NCI-H128 (cell line): ENCODE data around the gene MSL1.

Source experiments
- DNase-seq: peaks from one replicate; lab custom pipeline; 2025; ENCODE audit not compliant: unreplicated experiment; lab: John Stamatoyannopoulos, UW

The MSL1 gene

DNA sequence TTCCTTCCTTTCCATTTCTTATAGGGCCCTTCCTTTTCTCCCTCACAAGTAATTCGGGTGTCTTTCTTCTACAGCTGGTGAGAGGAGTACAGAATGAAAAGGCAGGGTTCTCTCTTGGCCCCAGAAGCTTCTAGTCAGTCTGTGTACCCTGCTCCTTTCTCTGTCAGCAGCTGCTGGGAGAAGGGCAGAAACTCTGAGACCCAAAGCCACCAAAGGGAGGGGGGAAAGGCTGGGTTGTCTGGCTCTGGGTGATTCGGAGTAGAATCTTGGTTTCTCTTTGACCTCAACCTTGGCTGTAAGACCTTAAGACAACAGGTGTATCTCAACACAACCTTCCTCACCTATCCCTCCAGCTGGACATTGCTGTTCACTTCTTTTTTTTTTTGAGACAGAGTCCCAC lies 18.1 kb upstream of the MSL1 start:
- DNase-seq: no peak

DNA sequence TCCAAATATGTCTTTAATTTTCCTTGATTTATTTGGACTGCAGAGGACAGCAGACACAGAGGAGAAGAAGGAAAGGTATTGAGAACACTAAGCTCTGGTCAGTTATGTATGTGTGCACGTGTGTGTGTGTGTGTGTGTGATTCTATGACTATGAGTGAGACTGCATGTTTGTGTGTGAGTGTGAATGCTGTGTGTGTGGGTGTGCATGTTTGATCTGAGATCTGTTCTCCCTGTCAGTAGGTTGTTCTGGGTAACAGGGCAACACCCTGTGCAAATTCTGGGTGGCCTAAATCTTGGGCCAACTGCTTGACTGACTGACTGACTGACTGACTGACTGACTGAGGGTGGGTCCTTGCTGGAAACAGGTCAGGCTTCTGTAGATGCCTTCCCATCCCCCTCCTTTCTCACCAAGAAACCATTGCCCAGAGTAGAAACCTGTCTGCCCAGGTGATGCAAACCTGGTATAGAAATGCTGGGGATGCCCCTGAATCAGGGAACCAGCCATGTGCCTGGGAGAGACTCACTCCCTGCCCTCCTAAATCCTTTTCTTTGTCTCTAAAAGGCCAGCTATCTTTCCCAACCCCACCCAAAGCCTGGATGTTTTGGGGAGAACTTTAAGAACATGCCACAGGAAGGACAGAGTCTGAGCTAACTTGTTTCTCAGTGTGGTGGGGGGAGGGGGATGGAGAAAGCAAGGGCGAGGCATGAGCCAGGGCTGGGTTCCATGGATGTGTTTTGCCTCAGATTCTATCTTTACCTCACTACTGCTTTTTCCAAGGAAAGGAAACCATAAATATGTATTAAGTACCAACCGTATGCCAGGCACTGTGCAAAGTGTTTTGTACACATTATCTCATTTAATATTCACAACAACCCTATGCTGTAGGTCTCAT lies 16.9 kb upstream of the MSL1 start:
- no peak for DNase-seq

DNA sequence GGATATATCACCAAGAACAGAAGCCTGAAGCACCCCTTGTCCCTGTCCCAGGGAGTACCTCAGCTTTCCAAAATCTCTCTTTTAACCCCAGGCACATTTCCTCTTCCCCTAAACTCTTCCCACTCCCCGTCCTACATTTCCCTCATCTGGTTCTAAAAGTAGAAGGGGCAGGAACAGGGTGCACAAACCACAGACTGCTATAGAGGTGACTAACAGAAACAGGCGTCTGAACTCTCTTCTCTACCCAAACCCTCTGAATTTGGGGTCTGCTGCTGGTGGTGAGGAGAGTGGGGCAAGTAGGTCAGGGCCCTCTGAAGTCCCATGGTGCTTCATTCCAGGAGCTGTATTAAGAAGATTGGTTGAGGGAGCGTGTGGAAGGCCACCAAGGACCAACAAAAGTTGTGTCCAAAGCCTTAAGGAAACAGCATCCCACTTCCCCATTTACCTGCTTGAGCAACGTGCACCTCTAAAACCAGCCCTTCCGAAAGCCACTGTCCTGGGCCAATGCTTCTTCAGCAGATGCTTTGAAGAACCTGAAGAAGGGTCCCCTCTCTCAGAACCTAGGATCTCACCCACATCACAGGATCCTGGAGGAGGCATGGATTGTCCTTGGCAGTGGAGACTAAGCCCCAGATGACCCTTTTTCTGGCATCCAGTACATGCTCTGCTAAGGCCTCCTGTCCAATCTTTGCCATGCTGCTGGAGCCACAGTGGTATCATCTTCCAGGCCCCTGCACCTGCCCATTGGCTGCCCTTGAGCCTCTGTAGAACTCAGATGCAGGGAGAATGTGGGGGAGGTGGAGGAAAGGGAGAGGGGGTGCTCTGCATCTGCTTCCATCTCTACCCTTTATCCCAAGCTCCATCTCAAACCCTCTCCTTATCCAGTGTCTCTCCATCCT lies 15.7 kb upstream of the MSL1 start:
- no peak for DNase-seq

DNA sequence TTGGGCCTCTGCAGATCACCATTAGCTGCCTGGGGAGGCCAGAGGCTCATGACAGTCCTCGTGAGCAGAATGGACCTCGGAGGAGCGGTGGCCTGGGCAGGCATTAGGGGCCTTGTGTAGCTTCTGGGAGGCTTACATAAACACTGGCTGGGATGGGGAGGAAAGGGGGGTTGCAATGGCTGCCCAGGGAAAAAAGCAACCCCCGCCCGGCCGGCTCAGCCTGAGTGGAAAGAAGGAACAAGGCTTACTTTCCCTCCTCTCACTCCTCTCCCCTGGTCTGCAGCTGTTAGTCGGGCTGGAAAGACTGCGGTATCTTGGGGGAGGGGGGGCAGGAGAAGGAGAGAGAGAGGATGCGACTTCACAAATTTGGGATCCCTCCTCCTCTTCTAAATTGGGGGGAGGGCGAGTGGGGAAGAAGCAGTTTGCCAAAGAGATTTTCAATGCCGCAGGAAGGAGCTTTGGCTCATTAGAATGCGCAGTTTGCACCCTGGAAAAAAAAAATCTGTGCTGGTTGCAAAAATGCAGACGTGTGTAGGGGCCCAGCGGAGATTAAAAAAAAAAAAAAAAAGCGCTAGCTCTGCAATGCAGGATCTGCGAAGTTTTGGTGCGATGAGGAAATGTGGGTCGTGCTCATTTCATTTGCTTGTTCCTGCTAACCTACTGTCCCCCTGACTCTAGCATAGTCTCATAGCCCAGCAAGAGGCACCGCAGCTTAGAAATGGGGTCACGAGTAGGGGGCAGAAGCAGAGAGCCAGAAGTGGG lies 14.8 kb upstream of the MSL1 start:
- no peak for DNase-seq

DNA sequence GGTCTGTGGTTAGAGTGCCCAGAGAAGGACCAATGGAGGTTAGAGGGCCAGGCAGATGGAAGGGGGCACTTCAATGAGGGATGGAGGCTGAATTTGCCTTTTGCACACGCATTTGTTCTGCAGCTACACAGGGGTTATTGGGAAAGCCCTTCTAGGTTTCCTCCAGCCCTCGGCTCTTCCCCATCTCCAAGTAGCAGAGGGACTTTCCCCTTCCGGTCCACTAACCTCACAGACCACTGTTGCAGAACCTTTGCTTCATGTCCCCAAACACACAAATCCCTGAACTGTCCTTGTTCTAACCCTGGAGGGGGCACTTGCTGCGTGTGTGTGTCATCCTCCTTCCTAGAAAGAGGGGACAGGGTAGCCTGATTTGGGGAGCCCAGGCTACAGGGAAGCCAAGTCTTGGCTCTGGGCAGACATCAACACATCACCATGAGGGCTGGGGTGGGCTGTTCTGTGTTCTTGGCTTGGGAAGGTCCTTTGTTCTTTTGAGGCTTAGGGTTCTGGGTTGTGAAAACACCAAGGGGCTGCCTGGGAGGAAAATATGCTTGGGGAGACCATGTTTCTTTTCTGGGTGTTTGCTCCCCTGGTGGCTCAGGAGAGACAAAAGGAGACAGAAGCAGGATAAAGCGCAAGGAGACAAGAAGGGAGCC lies 14.1 kb upstream of the MSL1 start:
- DNase-seq: no peak

DNA sequence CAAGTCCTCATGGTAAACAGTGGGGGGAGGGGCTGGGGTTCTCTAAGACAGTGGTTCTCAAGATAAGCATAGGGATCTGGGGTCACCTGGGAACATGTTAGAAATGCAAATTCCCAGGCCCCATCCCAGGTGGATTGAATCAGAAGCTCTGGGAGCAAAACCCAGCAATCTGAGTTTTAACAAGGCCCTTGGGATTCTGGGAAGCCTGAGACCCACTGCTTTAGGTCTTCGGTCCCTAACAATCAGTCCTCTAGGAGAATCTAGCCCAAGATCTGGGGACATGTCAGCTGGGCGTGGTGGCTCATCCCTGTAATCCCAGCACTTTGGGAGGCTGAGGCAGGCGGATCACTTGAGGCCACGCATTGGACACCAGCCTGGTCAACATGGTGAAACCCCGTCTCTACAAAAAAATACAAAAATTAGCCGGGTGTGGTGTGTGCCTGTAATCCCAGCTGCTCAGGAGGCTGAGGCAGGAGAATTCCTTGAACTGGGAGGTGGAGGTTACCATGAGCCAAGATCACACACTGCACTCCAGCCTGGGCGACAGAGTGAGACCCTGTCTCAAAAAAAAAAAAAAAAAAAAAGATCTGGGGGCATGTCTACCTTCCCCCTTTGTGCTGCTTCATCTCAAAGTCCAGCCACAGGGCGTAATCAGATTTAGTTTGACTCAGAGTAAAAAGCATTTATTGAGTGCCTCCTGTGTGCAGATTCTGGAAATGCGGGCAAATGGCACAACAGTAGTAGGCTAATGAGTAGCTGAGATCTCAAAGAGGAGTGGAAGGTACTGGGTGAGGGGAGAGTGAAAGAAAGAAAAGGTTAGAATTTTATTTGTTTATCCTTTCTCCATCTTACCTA lies 12.6 kb upstream of the MSL1 start:
- no peak for DNase-seq

DNA sequence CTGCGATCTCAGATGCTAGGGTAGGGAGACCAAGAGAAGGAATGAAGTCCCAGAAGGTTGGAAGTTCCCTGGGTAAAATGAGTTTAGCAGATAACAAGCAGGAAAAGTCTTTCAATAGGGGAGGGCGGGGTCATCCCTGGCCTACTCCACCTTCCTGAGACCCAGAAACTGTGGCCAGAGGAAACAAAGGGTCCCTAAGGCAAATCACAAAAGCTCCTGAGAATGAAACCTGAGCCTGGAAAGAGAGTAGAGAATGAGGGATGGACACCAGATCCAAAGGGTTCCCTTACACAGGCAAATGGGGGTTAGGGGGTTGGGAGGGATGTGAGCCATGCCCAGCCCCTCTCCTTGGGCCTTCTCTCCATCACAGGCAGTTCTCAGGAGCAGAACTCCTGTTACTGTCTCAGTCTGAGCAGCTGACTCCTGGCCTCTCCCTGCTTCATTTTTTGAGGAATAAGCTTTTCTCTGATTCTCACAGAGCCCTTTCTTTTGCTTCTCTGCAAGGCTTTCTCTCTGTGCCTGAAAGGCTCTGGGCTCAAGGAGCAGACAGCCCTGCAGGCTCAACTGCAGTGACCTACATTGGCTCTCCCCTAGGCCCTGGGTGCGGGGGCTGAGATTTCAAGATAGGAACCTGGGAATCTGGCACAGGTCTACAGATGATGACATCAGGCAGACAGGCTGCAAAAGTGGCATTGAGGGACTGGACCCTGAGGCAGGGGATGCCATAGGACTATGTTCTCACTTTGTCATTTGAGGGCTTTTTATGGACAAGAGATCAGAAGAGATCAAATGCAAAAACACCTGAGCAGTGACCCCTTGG lies 11.5 kb upstream of the MSL1 start:
- DNase-seq: no peak

DNA sequence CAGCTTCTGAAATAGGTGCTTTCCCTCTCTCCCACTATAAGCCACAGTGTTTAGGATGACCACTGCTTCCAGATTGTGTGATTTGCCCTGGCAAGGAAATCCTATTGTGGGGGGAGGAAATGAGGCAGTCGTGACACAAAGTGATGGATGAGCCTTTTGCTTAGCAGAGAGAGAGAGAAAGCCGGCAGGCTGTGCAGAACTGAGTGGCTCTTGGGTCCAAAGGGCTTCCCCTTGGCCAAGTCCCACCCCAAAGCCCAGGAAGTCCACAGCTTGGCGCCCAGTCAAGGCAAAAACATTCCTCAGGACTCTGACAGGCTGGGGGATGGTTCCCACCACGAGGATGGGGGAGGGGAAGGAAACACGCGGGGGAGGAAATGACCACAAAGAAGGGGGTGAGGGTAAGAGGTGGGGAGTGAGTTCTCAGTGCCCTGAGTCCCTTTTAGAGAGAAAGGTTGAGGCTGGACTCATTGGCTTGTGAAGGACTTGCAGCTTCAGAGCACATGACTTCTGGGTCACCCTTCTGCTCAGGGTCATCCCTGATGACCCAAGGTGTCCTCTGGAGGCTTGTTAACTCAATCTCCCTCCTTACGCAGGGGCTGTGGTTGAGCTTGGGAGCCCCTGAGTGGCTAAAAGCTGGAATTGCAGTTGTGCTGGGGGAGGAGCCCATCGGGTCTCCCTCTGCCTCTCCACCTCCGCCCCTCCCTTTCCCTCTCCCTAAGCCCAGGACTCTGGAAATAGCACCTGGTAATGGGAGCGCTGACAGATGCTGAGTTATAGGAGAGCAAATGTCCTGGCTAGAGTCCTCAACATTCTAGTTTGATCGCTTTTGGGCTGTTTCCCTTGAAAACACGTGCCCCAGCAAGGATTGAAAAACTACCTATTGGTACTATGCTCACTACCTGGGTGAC lies 10.3 kb upstream of the MSL1 start:
- peak; percentile 69 for DNase-seq

DNA sequence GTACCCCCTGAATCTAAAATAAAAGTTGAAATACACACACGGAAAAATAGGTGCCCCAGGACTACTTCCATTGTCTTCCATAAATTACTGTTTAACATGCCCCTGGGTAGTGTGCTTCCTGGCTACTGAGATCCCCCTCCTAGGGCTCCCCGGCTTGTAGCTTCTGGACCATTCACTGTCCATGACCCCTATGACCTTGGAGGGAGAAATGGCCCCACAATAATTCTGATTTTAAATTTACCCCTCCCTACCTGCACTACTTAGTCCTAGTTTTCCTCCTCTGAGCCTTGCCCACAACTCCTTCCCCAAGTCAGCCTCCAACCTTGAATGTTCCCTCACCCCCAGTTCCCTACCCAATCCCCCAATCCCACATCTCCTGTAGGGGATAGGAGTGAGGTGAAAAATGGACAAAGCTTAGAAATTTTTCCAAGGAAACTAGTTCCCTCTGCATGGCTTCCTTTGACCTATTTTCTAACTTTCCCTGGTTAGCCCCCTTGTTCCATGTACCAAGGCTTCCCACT lies 9.5 kb upstream of the MSL1 start:
- DNase-seq: no peak

DNA sequence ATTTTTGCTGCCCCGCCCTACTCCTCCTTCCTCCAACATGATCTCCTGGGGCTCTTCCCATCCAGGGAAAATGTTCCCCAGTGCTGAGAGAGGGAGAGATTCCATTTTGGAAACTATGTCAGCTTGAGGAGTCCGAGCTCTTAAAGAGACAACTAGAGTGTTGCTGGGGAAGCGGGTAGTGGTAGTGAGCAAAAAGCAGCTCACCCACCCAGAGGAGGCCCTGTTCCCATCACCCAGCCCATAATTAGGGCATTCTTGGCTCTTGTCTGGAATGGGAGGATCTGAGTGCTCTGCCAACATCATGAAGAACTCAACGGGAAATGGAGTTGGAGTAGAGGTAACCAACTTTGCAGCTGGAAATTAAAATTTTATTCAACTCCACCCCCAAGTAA lies 9.1 kb upstream of the MSL1 start:
- no peak for DNase-seq

DNA sequence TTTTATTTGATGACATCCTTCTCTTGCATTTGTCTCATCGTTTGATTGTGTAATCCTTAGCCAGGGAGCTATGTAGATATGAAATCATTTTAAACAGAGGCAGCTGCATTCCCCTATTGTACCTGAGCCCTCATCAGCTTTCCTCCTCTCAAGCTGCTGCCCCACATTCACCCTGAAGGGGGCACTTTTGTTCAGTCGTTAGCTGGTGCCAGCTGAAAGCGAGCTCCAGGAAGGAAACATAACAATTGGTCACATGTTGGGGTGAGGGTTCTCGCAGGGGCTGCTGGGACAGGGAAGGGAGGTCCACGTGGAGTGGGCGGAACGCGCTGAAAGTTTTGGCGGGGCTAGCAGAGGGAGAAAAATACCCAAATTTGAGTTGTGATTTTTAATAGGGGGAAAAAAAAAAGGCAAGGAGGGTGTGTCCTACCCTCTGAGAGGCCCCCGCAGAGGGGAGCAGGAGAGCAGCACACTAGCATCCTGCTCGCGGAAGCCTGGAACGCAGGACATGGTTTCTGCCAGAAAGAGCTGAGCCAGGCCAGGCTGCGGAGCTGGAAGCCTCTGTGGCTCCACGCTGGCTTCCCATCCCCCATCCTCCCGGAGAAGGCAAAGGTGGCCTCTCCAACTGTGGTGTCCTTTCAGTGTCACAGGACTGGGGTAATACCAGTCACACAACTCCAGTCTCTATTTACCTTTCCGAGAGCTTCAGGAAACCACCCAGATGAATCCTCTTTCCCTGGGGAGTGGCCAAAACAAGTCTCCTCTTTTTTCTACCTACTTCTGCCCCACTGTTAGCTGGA lies 8.5 kb upstream of the MSL1 start:
- DNase-seq: peak; percentile 77

DNA sequence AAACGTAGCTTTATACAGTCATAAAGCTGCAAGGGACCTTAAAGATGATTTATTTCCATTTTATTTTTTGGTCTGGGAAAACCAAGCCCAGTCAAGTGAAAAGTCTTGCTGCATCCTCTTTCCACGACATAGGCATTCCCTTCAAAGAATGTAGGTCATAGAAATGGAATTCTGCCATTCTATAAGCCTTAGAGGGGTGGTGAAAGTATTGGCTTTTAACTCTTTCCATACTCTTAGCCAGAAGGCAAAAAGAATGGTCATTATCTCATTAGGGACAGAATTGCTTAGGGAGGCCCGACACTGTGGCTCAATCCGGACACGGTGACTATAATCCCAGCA lies 7.9 kb upstream of the MSL1 start:
- DNase-seq: no peak

DNA sequence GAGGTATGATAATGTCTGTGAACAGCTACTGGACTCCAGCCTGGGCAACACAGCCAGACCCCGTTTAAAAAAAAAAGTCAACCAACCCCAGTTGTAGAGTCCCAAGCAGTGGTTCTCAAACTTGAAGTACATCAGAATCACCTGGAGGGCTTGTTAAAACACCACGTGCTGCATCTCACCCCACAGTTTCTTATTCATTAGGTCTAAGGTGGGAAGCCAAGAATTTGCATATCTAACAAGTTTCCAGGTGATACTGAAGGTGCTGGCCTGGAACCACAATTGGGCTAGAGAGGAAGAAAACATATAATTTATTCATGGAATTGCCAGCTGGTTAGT lies 6.7 kb upstream of the MSL1 start:
- DNase-seq: no peak

DNA sequence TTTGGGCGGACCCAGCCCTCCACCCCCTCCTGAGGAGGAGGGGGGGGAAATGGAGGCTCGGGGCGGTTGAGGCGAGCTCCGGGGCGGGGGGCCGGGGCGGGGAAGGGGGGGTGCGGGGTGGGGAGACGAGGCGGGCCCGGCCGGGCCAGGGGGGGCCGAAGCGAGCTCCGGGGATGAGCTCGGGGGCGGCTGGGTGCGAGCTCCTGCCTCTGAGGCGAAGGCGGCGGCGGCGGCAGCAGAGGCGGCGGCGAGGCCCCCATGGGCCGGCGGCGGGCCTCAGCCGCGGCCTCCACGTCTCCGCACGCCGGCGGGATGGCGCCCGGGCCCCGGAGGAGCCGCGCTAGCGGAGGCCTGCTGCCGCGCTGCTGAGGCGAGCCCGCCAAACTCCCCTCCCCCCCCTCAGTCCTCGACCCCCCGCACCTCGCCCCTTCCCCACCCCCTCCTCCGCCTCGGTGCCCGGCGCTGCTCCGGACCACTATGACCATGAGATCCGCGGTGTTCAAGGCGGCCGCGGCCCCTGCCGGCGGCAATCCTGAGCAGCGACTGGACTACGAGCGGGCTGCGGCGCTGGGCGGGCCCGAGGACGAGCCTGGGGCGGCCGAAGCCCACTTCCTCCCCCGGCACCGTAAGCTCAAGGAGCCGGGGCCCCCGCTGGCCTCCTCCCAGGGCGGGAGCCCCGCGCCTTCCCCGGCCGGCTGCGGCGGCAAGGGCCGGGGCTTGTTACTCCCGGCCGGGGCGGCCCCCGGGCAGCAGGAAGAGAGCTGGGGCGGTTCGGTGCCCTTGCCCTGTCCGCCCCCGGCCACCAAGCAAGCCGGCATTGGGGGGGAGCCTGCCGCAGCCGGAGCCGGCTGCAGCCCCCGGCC lies 596 bp downstream of the MSL1 start:
- DNase-seq: no peak

DNA sequence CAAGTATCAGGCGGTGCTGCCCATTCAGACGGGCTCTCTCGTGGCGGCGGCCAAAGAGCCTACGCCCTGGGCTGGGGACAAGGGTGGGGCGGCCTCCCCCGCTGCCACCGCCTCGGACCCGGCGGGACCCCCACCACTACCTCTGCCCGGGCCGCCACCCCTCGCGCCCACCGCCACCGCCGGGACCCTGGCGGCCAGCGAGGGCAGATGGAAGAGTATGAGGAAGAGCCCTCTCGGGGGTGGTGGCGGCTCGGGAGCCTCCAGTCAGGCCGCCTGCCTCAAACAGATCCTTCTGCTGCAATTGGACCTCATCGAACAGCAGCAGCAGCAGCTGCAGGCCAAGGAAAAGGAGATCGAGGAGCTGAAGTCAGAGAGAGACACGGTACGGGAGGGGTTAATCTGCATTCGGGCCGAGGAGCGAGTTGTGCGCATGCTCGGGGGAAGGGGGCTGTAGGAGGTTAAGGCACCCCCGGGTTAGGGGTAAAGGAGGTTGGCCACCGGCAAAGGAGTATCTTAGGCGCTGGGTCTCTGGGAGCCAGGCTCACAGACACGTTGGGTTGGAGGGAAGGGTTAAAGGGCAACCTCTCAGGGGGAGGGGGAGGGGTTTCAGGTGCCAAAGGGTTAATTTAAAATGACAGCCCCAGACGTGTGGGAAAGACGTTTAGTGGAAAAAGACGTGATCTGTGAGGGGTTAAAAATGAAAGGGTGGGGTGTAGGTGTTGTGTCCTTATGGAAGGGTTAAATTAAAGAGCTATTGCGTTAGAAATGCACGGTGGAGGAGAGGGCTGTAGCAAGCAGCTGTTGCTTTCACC lies 1.4 kb downstream of the MSL1 start:
- no peak for DNase-seq

DNA sequence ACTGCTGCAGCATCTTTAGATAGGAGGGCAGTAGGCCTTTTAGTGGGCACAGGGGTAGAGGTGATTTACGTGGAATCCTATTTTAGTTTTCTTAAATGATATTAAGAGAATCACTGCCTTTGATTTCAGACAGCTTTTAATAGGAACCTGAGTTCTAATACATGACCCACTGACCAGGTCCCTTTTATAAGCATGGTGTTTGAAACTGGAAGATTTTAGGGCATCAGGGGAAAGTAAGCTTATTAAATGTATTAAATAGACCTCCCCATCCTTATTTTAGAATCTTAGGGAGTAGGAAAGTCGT lies 2.0 kb downstream of the MSL1 start:
- DNase-seq: no peak
